ENCODE data around the gene CLIC6. TPM values are rescaled to one million over a fixed set of nuclear protein-coding genes. Genes with fewer than 3 reads are reported as not detected.

CLIC6 gene
- total RNA-seq, 2 donors from 2014 or later: 2.8 to 7.3 TPM

DNA sequence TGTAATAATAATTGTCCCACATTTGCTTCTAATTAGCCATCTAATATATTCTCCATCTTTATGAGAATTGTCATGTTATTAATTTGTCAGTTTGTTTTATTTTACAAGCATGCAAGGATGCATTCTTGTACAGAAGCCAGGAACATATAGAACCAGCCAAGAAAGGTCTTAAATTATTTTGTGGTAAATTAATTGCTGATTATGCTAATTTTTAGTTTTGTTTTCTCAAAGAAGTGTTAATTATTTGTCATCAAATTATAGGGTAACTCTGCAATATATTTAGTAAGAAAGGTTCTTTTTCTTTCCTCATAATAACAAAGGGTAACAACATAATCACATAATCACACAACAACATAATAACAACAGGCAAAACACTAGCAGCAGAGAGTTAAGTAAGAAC is 5.7 kb downstream of the CLIC6 start:
- H3K27me3 ChIP-seq (replicated peaks; ENCODE audit: insufficient read depth): no peaks in the 10 kb centered on the region
- H3K4me3 ChIP-seq: no peak overlapping the region
- TF ChIP-seq, protein P1, sequence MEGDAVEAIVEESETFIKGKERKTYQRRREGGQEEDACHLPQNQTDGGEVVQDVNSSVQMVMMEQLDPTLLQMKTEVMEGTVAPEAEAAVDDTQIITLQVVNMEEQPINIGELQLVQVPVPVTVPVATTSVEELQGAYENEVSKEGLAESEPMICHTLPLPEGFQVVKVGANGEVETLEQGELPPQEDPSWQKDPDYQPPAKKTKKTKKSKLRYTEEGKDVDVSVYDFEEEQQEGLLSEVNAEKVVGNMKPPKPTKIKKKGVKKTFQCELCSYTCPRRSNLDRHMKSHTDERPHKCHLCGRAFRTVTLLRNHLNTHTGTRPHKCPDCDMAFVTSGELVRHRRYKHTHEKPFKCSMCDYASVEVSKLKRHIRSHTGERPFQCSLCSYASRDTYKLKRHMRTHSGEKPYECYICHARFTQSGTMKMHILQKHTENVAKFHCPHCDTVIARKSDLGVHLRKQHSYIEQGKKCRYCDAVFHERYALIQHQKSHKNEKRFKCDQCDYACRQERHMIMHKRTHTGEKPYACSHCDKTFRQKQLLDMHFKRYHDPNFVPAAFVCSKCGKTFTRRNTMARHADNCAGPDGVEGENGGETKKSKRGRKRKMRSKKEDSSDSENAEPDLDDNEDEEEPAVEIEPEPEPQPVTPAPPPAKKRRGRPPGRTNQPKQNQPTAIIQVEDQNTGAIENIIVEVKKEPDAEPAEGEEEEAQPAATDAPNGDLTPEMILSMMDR (IDR thresholded peaks at IDR 0.05): no peak
- peaks cover 11 to 14% of the 10 kb centered on the region in 2 donors for H3K4me1 ChIP-seq (ENCODE audit: control insufficient read depth in 1 of 2, low read depth in 2 of 2)
- H3K27ac ChIP-seq: no peak overlapping the region
- no peak for DNase-seq (ENCODE audit: low spot score)
- no peaks in the 10 kb centered on the region for H3K36me3 ChIP-seq
- ATAC-seq (ENCODE audit: insufficient number of reproducible peaks, low FRiP score, low read depth): no peak
- H3K9me3 ChIP-seq: no peaks in the 10 kb centered on the region

DNA sequence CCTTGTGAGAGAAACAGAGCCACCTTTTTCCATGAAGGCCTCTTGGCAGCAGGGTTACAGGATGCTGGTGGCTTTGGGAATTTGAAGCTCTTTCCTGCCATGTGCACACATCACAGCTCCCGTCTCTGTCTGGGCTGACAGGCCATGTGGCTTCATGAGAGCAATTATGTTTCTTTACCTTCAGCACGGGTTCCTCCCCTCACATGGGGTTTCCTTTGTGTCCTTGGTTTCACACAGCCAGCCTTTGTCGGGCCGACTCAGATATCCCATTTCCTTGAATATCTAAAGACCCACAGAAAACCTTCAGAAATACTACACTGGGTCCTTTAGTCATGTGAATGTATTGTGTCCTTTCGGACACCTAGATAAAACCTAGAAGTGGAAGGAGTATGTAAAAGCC is 7.1 kb downstream of the CLIC6 start:
- peaks cover 0 to under 1% of the 10 kb centered on the region in 2 donors for H3K4me1 ChIP-seq (ENCODE audit: control insufficient read depth in 1 of 2, low read depth in 2 of 2)
- no peak for DNase-seq (ENCODE audit: low spot score)
- TF ChIP-seq, protein P1 (IDR thresholded peaks at IDR 0.05): no peak
- no peak overlapping the region for H3K4me3 ChIP-seq
- H3K36me3 ChIP-seq: no peaks in the 10 kb centered on the region
- no peak overlapping the region for H3K27ac ChIP-seq
- no peak for ATAC-seq (ENCODE audit: insufficient number of reproducible peaks, low FRiP score, low read depth)
- no peaks in the 10 kb centered on the region for H3K27me3 ChIP-seq (replicated peaks; ENCODE audit: insufficient read depth)
- H3K9me3 ChIP-seq: peaks cover 2% of the 10 kb centered on the region

DNA sequence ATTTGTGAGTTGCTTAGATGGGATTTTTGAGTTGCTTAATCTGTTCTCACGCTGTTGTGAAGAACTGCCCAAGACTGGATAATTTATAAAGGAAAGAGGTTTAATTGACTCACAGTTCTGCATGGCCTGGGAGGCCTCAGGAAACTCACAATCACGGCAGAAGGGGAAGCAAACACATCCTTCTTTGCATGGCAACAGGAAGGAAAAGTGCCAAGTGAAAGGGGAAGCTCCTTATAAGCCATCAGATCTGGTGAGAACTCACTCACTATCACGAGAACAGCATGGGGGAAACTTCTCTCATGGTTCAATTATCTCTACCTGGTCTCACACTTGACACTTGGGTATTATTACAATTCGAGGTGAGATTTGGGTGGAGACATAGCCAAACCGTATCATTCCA is 10.3 kb downstream of the CLIC6 start:
- no peaks in the 10 kb centered on the region for H3K36me3 ChIP-seq
- no peak for ATAC-seq (ENCODE audit: insufficient number of reproducible peaks, low FRiP score, low read depth)
- no peak overlapping the region for H3K4me3 ChIP-seq
- H3K27me3 ChIP-seq (replicated peaks; ENCODE audit: insufficient read depth): no peaks in the 10 kb centered on the region
- no peaks in the 10 kb centered on the region for H3K4me1 ChIP-seq (ENCODE audit: control insufficient read depth in 1 of 2, low read depth in 2 of 2)
- DNase-seq (ENCODE audit: low spot score): no peak
- no peak overlapping the region for H3K27ac ChIP-seq
- TF ChIP-seq, protein P1 (IDR thresholded peaks at IDR 0.05): no peak
- peaks cover 7% of the 10 kb centered on the region for H3K9me3 ChIP-seq

DNA sequence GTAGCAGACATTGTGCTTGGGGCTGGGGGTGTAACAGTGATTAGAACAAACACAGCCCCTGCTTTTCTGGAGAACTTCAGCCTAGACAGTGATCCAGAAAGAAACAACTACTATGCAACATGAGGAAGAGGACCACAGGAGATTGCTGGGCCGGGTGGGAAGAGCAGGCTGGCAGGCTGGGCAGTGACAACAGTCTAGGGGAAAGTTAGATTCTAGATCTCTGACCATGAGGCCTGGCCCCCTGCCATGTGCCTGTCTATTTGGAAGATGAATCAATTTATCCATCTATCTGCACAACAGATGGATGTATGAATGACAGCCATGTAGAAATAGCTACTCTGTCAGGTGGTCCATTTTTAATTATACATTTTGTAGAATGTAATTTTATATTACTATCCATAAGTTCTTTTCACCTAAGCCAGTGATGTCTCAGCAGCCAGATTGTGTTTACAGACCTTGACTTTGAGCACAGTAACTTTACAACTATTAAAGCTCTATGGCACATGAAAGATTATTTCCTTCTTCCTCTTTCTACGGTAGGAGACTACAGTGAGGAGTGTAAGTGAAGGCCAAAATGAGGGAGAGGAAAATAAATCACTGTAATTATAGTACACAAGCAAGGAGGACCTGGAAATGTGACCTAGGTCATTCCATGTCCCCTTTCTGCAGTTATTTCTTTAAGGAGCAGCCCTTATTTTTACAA is 15.5 kb downstream of the CLIC6 start:
- TF ChIP-seq, protein P1 (IDR thresholded peaks at IDR 0.05): no peak
- Histone ChIP-seq H3K9me3 (peaks cover 7% of the 10 kb centered on the region), H3K4me1 (ENCODE audit: control insufficient read depth in 1 of 2, low read depth in 2 of 2) (no peaks in the 10 kb centered on the region), H3K27ac (no peak overlapping the region), H3K27me3 (replicated peaks; ENCODE audit: insufficient read depth) (no peaks in the 10 kb centered on the region), H3K36me3 (no peaks in the 10 kb centered on the region), H3K4me3 (no peak overlapping the region)
- no peak for ATAC-seq (ENCODE audit: insufficient number of reproducible peaks, low FRiP score, low read depth)
- DNase-seq (ENCODE audit: low spot score): no peak

DNA sequence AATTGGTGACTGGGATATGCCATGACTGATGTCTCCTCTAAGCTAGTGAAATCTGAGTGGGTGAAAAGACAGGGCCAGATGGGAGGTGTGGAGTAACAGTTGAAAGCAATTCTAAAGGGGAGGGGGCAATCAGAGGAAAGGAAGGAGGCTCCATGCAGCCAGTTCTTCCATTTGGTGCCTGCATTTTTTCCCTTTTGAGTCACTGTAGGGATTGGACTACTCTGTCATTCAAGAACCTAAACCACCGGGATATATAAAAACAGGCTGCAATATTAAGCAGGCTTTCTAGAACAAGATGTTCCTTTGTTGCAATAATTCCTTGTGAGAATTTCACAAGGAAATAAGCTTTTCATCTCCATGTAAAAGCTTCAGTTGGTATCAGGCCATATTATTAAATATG is 18.3 kb downstream of the CLIC6 start:
- TF ChIP-seq, protein P1 (IDR thresholded peaks at IDR 0.05): no peak
- Histone ChIP-seq H3K36me3 (no peaks in the 10 kb centered on the region), H3K27me3 (replicated peaks; ENCODE audit: insufficient read depth) (no peaks in the 10 kb centered on the region), H3K9me3 (no peaks in the 10 kb centered on the region), H3K4me1 (ENCODE audit: control insufficient read depth in 1 of 2, low read depth in 2 of 2) (no peaks in the 10 kb centered on the region), H3K27ac (no peak overlapping the region), H3K4me3 (no peak overlapping the region)
- ATAC-seq (ENCODE audit: insufficient number of reproducible peaks, low FRiP score, low read depth): no peak
- no peak for DNase-seq (ENCODE audit: low spot score)
